ENCODE measurements around the gene CDH12. TPM values are rescaled to one million over a fixed set of nuclear protein-coding genes. Genes with fewer than 3 reads are reported as not detected.
A peak's percentile ranks its signal among the peaks of the same experiment; 100 is the strongest.
"Not testable (repeated sequence)": the region's sequence is repeated elsewhere in the genome, so short reads cannot be mapped to it uniquely, and the experiment has no call there.

Gene CDH12
- total RNA-seq = not detected
- long read RNA-seq = 0 reads

- intact Hi-C loops (cut with micrococcal nuclease) = no loop called here
- ATAC-seq (no peak), DNase-seq (no peak)
Observed at GRCh38 chr5:22852807-22853660, at the start of gene CDH12. TSS of gene CDH12 (minus strand) at chr5:22853344.

GRCh38 chr5:22901885-22902284 is 48.7 kb upstream of the CDH12 start:
- intact Hi-C loops (cut with micrococcal nuclease) = no loop called here
- DNase-seq = no peak
- ATAC-seq = no peak

- intact Hi-C loops (cut with micrococcal nuclease) = no loop called here
- DNase-seq (no peak), ATAC-seq (no peak)
Observed at GRCh38 chr5:22900801-22901310, 47.7 kb upstream of the CDH12 start.

GRCh38 chr5:22899341-22899740 is 46.2 kb upstream of the CDH12 start:
- intact Hi-C loops (cut with micrococcal nuclease) = no loop called here
- DNase-seq = no peak
- ATAC-seq = no peak

GRCh38 chr5:22896152-22896551 is 43.0 kb upstream of the CDH12 start:
- intact Hi-C loops (cut with micrococcal nuclease) = no loop called here
- DNase-seq (no peak), ATAC-seq (no peak)

- ATAC-seq = no peak
- intact Hi-C loops (cut with micrococcal nuclease) = no loop called here
Observed at GRCh38 chr5:22892441-22892840, 39.3 kb upstream of the CDH12 start.

GRCh38 chr5:22889720-22890119 is 36.6 kb upstream of the CDH12 start:
- no peak for DNase-seq
- intact Hi-C loops (cut with micrococcal nuclease) = loop anchor here (2.0 kb wide), 1 partner anchor 249 kb away; no protein-coding TSS in a partner anchor
- no peak for ATAC-seq

More at GRCh38 chr5:22892441-22892840, 39.3 kb upstream of the CDH12 start:
- DNase-seq = no peak

- intact Hi-C loops (cut with micrococcal nuclease) = no loop called here
- no peak for ATAC-seq
Observed at GRCh38 chr5:22887566-22887965, 34.4 kb upstream of the CDH12 start.

GRCh38 chr5:22858911-22859310 is 5.8 kb upstream of the CDH12 start:
- intact Hi-C loops (cut with micrococcal nuclease); DNase-seq; ATAC-seq: not testable (repeated sequence)

More at GRCh38 chr5:22887566-22887965, 34.4 kb upstream of the CDH12 start:
- DNase-seq = no peak

- intact Hi-C loops (cut with micrococcal nuclease) = no loop called here
Observed at GRCh38 chr5:22855824-22856223, 2.7 kb upstream of the CDH12 start.

GRCh38 chr5:22850981-22851380 is 2.2 kb downstream of the CDH12 start:
- no peak for DNase-seq
- intact Hi-C loops (cut with micrococcal nuclease) = no loop called here
- ATAC-seq = no peak

More at GRCh38 chr5:22855824-22856223, 2.7 kb upstream of the CDH12 start:
- DNase-seq (no peak), ATAC-seq (no peak)

- DNase-seq (no peak), ATAC-seq (no peak)
- intact Hi-C loops (cut with micrococcal nuclease) = no loop called here
Observed at GRCh38 chr5:22846693-22847092, 6.5 kb downstream of the CDH12 start.

- ATAC-seq (no peak), DNase-seq (no peak)
- intact Hi-C loops (cut with micrococcal nuclease) = no loop called here
Observed at GRCh38 chr5:22844636-22845035, 8.5 kb downstream of the CDH12 start.

- ATAC-seq = no peak
- intact Hi-C loops (cut with micrococcal nuclease) = no loop called here
- DNase-seq = no peak
Observed at GRCh38 chr5:22844155-22844554, 9.0 kb downstream of the CDH12 start.

- ATAC-seq (no peak), DNase-seq (no peak)
- intact Hi-C loops (cut with micrococcal nuclease) = no loop called here
Observed at GRCh38 chr5:22842574-22842973, 10.6 kb downstream of the CDH12 start.

- ATAC-seq = no peak
- no peak for DNase-seq
- intact Hi-C loops (cut with micrococcal nuclease) = no loop called here
Observed at GRCh38 chr5:22837803-22838202, 15.3 kb downstream of the CDH12 start.

- intact Hi-C loops (cut with micrococcal nuclease) = no loop called here
- ATAC-seq (peak; percentile 19), DNase-seq (no peak)
Observed at GRCh38 chr5:22835686-22836085, 17.5 kb downstream of the CDH12 start.

- DNase-seq (no peak), ATAC-seq (no peak)
- intact Hi-C loops (cut with micrococcal nuclease) = no loop called here
Observed at GRCh38 chr5:22793463-22793862, 59.7 kb downstream of the CDH12 start.

- ATAC-seq (no peak), DNase-seq (no peak)
- intact Hi-C loops (cut with micrococcal nuclease) = no loop called here
Observed at GRCh38 chr5:22787807-22788206, 65.3 kb downstream of the CDH12 start.

GRCh38 chr5:22787398-22787797 is 65.7 kb downstream of the CDH12 start:
- DNase-seq = no peak
- no peak for ATAC-seq
- intact Hi-C loops (cut with micrococcal nuclease) = no loop called here

- intact Hi-C loops (cut with micrococcal nuclease) = no loop called here
- DNase-seq (no peak), ATAC-seq (no peak)
Observed at GRCh38 chr5:22780756-22781155, 72.4 kb downstream of the CDH12 start.

All from left ventricle myocardium superior (tissue), 1 donor.